ENCODE data around the gene FBXO5.

The FBXO5 gene

DNA sequence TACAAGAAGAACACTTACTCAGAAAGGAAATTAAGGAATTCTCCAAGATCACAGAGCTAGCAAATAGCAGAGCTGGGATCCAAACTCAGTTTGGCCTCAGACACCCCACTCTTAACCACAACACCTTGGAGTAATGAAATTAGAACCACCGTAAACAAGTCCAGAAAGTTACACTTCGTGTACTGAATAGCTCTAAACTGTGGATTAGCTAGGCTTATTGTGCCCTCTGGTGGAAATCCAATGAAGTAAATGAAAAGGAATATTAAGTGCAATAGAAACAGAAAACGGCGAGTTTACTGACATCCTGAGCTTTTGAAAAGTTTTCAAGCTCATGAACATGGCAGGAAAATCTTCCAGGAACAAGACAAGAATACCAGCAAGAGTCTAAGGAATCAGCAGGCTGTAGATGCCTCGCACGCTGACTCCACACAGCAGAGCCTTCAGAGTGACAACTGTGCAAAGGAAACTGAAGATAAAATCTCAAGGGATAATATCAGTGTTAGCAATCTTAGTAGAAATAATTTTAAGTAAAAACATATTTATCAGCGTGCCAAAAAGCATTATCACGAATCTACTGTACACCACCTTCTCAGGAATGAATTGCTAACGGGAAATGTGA, 34.6 kb downstream of the FBXO5 start:
- DNase-seq (ENCODE audit: low spot score): peak; percentile 27

DNA sequence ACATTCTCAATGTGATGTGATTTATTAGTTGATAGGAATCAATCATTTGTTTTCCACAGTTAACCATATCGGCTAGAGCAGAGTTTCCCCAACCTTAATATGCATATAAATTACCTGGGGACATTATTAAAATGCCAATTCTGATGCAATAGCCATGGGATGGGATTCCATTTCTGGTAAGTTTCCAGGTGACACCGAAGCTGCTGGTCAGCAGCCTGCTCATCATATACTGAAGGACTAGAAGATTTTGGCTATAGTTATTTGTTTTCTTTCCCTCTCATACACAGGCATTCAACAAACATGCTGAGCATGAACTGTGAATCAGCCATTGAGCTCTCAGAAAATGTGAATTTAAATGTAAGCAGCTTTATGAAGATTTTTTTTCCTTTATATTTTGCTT, 35.8 kb downstream of the FBXO5 start:
- no peak for DNase-seq (ENCODE audit: low spot score)

DNA sequence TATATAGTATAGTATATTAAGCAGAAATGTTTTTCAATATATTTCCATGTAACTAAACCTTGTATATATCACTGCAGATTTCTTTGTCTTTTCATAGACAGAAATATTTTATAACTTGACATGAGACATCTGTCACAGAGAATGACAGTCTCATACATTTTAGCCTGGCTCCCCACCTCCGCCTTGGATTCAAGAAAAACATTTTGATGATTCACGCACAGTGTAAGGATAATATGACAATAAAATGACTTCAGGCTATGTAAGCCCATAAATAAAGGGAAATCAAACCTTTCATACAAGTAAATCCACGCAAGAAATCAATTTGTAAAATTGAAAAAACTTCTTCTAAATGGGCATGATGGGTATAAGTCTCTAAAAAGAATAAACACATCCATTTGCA, 36.4 kb downstream of the FBXO5 start:
- no peak for DNase-seq (ENCODE audit: low spot score)

DNA sequence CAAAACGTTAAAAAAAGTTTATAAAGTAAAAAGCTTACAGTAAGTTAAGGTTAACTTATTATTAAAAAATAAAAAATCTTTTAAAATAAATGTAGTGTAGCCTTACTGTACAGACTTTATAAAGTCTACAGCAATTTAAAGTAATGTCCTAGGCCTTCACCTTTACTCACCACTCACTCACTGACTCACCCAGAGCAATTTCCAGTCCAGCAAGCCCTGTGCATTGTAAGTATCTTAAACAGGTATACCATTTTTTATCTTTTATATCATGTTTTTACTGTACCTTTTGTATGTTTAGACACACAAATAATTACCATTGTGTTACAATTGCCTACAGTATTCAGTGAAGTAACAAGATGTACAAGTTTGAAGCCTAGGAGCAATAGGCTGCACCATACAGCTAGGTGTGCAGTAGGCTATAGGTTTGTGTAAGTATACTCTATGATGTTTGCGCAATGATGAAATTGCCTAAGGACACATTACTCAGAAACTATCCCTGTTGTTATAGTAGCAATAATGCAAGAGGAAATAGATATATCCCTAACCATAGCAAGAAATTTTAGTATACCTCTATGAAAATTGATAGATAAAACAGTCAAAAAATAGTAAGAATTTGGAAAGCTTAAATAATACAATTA, 39.5 kb downstream of the FBXO5 start:
- DNase-seq (ENCODE audit: low spot score): no peak

DNA sequence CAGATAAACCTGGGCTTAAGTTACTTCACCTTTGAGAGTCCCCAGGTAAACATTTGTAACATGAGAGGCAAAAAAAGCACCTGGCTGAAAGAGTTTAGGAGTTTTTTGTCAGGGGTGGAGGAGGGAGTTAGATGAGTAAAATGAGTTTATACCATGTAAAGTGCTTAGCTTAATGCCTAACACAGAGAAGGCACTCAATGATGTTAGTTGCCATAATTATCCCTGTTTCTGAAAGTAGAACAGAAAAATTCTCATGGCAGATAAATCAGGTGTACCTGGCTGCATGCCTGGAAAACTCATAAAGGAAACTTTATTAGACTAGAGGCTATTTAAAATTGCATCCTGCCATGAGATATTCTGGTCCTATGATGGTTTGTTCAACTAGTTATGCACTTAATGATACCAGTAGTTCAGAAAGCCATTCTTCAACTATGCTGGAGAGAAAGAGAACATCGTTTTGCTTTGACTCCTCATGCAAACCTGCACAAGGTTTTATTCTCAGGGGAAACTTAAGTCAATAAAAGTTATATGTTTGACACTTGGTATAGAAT, 40.4 kb downstream of the FBXO5 start:
- DNase-seq (ENCODE audit: low spot score): no peak

DNA sequence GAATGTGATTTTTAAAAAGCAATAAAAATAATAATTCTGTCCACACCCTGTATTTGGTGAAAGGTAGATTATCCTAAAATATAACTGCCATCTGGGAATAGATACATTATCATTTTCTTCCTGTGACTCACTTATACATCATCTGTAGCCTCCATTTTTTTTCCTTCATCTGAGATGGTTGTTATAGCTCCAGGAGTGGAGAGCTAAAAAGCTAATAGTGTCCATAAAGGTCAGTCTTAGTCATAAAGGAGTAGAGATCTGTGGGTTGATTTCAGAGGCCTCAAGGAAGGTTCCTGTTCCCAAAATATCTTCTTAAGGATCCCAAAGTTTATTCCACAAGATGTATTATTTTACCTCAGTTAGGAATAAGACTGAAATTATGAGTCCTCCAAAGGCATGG, 41.1 kb downstream of the FBXO5 start:
- no peak for DNase-seq (ENCODE audit: low spot score)

DNA sequence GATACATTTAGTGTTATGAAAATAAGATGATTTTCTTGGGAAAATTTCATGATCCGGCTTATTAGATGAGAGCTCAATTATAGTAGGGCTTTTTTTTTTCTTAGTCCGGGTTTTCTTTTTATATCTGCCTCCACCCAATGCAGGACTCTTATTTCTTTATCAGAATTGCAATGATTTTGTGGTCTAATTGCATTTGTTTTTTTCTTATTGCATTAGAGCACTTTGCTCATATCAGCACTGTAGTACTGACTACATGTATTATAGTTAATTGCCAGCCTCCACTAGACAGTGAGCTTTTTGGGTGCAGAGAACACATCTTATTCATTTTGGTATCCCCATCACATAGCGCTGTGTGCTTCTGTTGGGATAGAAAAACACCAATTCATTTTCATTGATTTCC, 50.0 kb downstream of the FBXO5 start:
- DNase-seq (ENCODE audit: low spot score): no peak

DNA sequence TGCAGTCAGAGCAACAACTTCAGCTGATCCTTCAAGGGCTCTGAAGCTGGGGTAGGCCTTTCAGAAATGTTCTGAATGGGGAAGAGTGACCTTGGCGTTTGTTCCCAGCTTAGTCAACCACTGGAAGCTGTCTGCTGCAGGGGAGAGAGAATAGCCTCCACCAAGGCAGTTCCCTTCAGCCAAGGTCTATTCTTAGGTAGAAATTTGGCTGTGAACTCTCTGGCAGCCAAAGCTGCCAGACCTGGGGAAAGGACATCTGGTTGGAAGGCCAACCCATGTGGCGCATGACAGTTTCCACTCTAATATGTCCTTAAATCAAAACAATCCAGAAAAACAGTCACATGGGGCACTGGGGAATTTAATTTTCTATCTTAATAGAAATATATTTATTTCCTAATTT, 60.1 kb downstream of the FBXO5 start:
- DNase-seq (ENCODE audit: low spot score): no peak
